AG04450 (cell line): ENCODE results near the gene VSIG8. TPM values are rescaled to one million over a fixed set of nuclear protein-coding genes. Genes with fewer than 3 reads are reported as not detected.
"Not testable (repeated sequence)": the region's sequence is repeated elsewhere in the genome, so short reads cannot be mapped to it uniquely, and the experiment has no call there.

ENCODE experiments used
- CTCF ChIA-PET: fragments of 300-600, 350-600 bp; formaldehyde crosslinking; extraction: SDS; loops from one replicate; lab custom pipeline; 2022; ENCODE audit warnings: antibody characterized with exemption, inconsistent platforms; lab: Charles Lee
- POLR2A ChIA-PET: fragments of 350-600 bp; formaldehyde crosslinking; extraction: SDS; loops from one replicate; lab custom pipeline; 2021; ENCODE audit warnings: antibody characterized with exemption, inconsistent platforms; lab: Yijun Ruan, JAX
- DNase-seq: peaks from one replicate; pipeline ENCODE4 v3.0.0-alpha.2; 2011; ENCODE audit warnings: low read depth, low spot score
- H3K27ac ChIP-seq: one replicate; pipeline ENCODE4 v1.5.1; 2012; ENCODE audit warnings: low read depth, low read length, control low read depth
- H3K27me3 ChIP-seq: one replicate; pipeline ENCODE4 v1.6.0; 2012; ENCODE audit warnings: low read length; ENCODE audit not compliant: control insufficient read depth, insufficient read depth
- H3K4me3 ChIP-seq: 2 replicates; pipeline ENCODE4 v1.5.1; 2011; ENCODE audit warnings: mild to moderate bottlenecking, low read depth, low read length, control low read depth
- H3K9me3 ChIP-seq: 2 replicates; pipeline ENCODE4 v1.5.1; 2012; ENCODE audit warnings: low read length; ENCODE audit not compliant: control insufficient read depth, insufficient read depth
- CTCF ChIP-seq: IDR thresholded peaks from 2 replicates; pipeline ENCODE4 v1.5.1; 2011; ENCODE audit warnings: low read depth, low read length, control low read depth, inconsistent platforms
- polyA plus RNA-seq: library from polyadenylated mRNA; depleted of rRNA; stranded (reverse); fragments of >200 nt; gene quantifications from 2 replicates; pipeline ENCODE4 v1.2.3, GENCODE V29; 2011

VSIG8 gene
- polyA plus RNA-seq, 1 experiment: not detected

GRCh38 chr1:159902541-159902940, 40.1 kb upstream of the VSIG8 start:
- Histone ChIP-seq H3K27ac (no peak overlapping the region), H3K27me3 (no peaks in the 10 kb centered on the region), H3K4me3 (no peak overlapping the region), H3K9me3 (peaks cover 5% of the 10 kb centered on the region)
- POLR2A ChIA-PET: no interaction called here
- CTCF ChIA-PET: interaction anchor here (1.2 to 5.0 kb wide), 3 partner anchors 11 to 107 kb away, joined by 3 to 27 read pairs (median 12); no protein-coding TSS in a partner anchor
- DNase-seq: no peak
- TF ChIP-seq CTCF: no peak

DNA sequence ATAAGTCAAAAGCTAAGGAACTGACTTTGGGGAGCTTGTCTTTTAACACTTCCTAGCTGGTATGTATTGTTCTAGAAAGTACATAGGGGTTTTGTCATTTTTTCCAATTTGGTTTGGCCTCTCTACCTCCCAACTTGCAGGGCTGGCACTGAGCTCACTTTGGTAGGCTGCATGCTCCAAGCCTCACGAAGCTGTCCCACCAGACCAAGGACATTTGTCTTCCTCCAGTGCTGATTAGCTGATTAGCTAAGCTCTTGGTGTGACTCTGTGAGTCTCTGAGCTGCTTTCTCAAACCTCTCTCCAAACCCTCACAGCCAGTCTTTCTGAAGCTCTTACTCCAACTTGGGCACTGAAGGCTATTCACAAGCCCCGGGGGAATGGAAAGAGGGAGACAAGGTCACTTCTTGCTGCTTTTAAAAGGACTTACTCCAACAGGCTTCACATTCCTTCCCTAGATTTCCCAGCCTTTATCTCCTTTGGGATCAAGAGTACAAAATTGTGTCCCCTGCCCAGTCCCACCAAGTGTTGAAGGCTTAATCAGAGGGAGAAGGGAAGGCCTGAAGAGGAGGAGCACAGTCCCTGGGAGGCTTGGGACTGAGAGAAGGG, 38.4 kb upstream of the VSIG8 start:
- TF ChIP-seq CTCF: no peak
- Histone ChIP-seq H3K9me3 (peaks cover 5% of the 10 kb centered on the region), H3K4me3 (no peak overlapping the region), H3K27me3 (no peaks in the 10 kb centered on the region), H3K27ac (no peak overlapping the region)
- CTCF ChIA-PET: interaction anchor here (0.6 to 3.1 kb wide), 5 partner anchors 9 to 1090 kb away, joined by 3 to 12 read pairs (median 3); no protein-coding TSS in a partner anchor
- no peak for DNase-seq
- POLR2A ChIA-PET: no interaction called here

DNA sequence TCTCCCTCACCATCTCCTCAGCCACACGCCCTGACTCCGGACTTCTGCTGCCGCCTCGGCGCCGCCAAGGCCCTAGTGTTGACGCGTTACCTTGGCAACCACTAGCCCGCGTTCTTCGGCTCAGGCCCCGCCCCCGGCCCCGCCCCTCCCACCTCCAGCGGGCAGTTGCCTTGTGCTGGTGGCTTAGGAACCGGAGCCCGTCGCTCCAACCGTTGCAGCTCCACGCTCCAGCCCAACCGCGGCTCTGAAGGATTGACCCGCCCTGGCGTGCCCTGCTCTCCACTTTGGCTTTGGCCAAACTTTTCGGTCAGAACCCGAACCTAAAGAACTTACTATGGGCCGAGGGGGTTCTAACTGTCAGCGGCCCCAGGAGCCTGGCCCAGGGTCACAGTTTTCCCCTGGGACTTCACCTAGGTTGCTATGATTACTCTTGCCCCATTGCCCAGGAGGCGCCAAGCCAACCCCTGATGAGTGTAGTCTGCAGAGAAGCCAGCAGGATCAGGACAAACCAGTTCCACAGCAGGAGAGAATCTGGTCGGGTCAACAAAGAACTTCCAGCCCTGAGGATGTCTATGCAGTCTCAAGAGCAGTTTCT, 37.7 kb upstream of the VSIG8 start, which contains the start of gene CFAP45:
Gene CFAP45 (minus strand): TSS at position 80 of the 595 bp plus-strand sequence. CDS start 67 bp downstream, at position 13.
- no peak within 1 kb of the TSS for H3K4me3 ChIP-seq
- ChIA-PET CTCF (interaction anchor here (0.6 to 3.1 kb wide), 3 partner anchors 8 to 1090 kb away, joined by 3 to 12 read pairs (median 5); no protein-coding TSS in a partner anchor), POLR2A (no interaction called here)
- H3K27me3 ChIP-seq: no peaks in the 10 kb centered on the region
- H3K9me3 ChIP-seq: peaks cover 5% of the 10 kb centered on the region
- no peak for DNase-seq
- no peak for TF ChIP-seq CTCF
- H3K27ac ChIP-seq: no peak within 1 kb of the TSS

DNA sequence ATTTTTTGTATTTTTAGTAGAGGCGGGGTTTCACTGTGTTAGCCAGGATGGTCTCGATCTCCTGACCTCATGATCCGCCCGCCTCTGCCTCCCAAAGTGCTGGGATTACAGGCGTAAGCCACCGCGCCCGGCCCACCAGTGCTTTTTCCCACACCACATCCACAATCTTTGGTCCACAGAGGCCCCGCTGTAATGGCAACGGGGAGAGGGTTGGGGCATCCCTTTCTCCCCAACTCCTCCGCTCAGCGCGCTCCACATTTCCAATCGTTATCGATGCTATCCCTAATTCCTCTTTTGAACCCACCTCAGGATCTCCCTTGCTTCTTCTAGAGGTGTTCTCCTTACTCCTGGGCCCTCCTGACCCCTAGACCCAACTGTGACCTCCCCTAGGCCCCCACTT, 37.2 kb upstream of the VSIG8 start:
- H3K4me3 ChIP-seq, H3K27ac ChIP-seq, H3K27me3 ChIP-seq, DNase-seq, POLR2A ChIA-PET, H3K9me3 ChIP-seq: not testable (repeated sequence)
- CTCF ChIA-PET: interaction anchor here (3.1 kb wide), 1 partner anchor 108 kb away, joined by 12 read pairs; no protein-coding TSS in a partner anchor

GRCh38 chr1:159898527-159898926, 36.1 kb upstream of the VSIG8 start:
- TF ChIP-seq CTCF: no peak
- H3K9me3 ChIP-seq: no peaks in the 10 kb centered on the region; the same call in 1 of the 2 replicates
- no peak overlapping the region for H3K4me3 ChIP-seq
- no peaks in the 10 kb centered on the region for H3K27me3 ChIP-seq
- no peak for DNase-seq
- ChIA-PET CTCF (interaction anchor here (1.1 kb wide), 1 partner anchor 99 kb away, joined by 3 read pairs; no protein-coding TSS in a partner anchor), POLR2A (no interaction called here)
- H3K27ac ChIP-seq: no peak overlapping the region
